GM12874 (cell line): Measurements from ENCODE around the gene GLTPD2.

ENCODE experiments used
- TF ChIP-seq, protein P1 (sequence below): IDR thresholded peaks from 2 replicates; pipeline ENCODE4 v1.5.1; 2011; ENCODE audit warnings: low read depth, mild to moderate bottlenecking, control low read depth, low read length, moderate library complexity; ENCODE audit not compliant: insufficient read depth

Gene GLTPD2

DNA sequence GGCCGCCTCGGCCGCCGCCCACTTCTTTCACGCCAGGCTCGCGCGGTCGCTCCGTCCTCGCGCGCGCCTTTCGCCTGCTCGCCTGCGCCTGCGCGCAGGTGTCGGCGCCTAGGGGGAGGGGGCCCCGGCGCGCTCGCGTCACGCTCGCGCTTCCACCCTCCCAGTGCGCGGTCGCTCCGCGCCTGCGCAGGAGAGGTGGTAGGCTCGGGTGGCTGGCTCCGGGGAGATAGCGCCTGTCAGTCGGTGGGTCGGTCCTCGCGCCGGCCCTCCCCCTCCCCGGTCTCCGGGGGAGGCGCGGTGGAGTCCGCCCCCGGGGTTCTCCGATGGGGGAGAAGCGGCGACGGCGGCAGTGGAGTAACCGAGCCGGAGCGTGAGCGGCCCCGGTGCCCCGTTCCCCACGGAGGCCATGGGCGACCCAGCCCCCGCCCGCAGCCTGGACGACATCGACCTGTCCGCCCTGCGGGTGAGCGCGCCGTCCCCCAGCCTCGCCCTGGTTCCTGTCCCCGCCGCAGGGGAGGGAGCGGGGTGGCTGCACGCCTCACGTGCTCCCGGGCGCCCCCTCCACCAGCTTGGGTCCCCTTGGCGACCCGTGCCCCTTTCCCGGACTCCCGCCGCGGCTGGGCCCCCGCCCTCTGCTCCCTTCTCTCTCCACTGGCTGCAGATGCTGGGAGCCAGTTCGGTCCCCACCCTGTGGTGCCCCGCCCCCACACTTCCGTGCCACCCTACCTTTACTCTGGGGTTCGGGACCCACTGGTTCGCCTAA lies 44.6 kb downstream of the GLTPD2 start, which contains the start of gene MINK1:
TSS of gene MINK1 (plus strand) at position 163 of the 763 bp plus-strand sequence. CDS start at position 407, 244 bp downstream.
- TF ChIP-seq, protein P1, sequence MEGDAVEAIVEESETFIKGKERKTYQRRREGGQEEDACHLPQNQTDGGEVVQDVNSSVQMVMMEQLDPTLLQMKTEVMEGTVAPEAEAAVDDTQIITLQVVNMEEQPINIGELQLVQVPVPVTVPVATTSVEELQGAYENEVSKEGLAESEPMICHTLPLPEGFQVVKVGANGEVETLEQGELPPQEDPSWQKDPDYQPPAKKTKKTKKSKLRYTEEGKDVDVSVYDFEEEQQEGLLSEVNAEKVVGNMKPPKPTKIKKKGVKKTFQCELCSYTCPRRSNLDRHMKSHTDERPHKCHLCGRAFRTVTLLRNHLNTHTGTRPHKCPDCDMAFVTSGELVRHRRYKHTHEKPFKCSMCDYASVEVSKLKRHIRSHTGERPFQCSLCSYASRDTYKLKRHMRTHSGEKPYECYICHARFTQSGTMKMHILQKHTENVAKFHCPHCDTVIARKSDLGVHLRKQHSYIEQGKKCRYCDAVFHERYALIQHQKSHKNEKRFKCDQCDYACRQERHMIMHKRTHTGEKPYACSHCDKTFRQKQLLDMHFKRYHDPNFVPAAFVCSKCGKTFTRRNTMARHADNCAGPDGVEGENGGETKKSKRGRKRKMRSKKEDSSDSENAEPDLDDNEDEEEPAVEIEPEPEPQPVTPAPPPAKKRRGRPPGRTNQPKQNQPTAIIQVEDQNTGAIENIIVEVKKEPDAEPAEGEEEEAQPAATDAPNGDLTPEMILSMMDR = no peak

DNA sequence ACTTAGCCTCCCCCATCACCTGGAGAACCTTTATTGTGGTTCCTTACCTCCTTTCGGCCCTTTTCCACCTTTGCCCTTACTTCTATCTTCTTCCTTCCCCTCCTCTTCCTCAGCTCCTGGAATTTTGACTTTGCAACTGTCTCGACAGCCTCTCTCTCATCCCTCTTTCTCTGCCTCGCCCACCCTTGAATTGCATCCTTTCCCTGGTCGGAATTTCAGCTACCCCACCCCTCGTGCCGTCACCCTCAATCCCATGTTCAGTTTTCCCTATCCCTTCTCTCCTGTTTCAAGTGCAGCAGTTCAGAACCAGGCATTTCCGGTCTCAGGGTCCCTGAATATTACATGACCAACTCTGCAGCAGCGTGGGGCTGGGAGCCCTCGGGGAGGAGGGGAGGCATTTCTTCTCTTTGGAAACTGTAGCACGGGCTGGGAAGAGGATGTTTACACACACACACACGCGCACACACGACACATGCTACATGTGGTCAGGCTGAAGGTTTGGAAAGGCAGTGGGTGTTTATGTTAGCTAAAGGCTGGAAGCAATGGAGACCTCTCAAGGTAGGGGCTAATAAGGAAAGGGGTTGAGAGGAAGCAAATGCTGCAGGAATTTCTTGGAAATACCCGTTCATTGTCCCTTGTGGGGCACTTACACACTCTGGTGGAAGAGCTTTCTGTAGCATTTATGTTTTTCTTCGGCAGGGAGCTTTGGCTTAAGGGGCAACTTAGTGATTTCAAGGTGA lies 45.3 kb downstream of the GLTPD2 start:
- TF ChIP-seq, protein P1 = no peak

DNA sequence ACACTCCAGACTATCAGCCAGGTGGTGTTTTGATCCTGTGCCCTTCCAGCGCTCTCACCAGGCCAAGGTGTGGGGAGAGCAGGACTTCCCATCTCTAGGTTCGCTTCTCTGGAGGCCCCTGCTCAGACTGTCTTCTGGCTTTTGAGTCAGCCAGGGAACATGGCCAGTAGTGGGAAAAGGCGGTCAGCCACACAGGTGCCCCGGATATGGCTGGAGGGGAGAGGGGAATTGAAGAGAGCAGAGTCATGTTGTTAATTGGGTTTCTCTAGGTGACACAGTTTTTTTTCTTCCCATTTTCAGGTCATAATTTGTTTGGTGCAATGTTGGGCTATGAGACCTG lies 45.9 kb downstream of the GLTPD2 start:
- TF ChIP-seq, protein P1 = no peak

DNA sequence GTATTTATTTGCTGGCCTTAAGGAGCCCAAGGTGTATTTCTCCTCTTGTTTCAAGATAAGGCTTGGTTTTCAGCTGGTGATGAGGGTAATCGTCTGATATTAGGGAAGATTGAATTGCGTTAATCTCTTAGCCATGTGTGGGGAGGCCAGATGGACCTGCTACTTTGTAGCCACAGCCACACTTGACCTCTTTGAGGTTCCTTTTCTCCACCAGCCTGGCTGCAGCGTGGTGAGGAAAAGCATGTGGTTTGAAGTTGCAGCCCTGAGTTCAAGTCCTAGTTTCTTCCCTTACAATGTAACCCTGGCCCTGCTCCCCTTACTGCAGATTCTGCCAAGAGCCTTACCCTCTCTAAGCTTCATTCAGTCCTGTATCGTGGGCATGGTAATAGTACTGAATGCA lies 47.5 kb downstream of the GLTPD2 start:
- TF ChIP-seq, protein P1 = no peak

DNA sequence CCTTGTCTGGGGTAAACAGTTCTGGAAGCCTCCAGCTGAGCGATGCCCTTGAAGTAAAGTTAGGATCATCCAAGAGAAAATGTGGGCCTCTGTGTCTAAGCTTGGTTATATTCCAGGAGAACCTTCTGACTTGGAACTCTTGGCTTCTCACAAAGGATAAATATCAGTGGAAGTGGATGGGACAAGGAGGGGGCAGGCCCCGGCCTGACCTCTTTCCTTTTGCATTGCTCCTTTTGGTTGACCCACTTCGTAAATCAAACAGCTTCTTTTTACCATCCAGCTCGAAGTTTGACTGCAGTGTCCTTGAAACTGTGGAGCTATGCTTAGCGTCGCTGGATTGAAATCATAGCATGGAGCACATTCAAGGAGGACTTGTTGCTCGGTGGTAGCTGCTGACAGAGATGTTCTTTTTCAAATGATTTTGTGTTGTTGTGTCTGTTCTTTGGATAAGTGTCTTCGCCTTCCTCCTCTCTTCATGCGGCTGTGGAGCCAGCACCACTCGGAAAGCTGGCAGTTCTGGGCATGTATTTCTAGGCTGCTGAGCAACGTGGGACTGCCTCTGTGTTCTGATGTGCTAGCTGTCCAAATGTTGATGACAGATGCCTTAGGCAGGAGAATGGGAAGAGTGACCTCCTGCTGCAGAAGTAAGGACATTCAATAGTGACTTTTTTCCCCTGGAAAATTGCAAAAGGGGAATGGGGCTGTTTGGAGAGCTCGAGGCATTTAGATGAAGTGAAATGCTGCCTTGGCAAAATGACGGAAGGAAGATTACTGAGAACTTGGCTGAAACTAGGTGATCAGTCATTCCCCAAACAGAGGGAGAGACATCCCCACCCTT lies 48.9 kb downstream of the GLTPD2 start:
- TF ChIP-seq, protein P1 = no peak

DNA sequence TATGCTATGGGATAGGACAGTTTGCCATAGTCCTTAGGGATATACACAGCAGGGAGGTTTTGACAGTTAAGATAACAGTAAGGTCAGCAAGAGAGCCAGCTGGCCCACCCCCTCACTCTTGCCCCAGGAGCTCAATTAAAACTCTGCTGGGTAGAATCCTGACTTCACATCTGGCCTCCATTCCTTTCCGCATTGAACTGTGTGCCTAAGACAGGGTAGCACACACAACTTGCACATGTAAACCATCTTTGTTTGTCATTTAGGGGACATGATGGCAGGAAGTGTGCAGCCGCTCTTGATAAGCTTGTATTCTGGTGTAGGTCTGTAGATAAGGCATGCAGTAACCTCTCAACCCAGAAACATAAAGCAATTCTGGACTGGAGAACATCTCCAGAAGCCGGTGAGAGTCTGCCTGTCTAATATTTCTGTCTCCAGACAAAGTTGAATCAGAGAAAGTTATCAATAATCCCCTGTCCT lies 49.6 kb downstream of the GLTPD2 start:
- TF ChIP-seq, protein P1 = no peak

DNA sequence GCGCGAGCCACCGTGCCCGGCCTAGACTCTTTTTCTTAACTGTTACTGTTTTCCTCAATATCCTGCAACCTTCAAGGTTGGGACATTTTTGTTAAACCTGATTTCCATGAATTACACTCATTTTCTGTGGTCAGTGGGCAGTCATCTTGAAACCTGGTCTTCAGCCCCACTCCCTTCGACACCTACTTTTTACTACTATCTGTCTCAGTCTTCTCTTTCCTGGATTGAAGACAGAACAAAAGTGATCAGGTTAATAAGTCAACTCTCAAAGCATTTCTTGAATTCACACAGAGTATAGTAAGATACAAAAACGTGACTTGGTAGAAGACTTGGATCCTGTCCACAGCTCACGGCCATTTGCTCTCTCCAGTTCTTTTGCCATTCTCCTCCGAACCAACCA lies 50.5 kb downstream of the GLTPD2 start:
- TF ChIP-seq, protein P1 = no peak
